ENCODE measurements around the gene CLPSL1. TPM values are rescaled to one million over a fixed set of nuclear protein-coding genes. Genes with fewer than 3 reads are reported as not detected.

Gene CLPSL1
- total and polyA plus RNA-seq, 2 of the 8 experiments (the other 6 are each of a cell fraction or from before 2014, with no cell fraction given), result not detected

DNA sequence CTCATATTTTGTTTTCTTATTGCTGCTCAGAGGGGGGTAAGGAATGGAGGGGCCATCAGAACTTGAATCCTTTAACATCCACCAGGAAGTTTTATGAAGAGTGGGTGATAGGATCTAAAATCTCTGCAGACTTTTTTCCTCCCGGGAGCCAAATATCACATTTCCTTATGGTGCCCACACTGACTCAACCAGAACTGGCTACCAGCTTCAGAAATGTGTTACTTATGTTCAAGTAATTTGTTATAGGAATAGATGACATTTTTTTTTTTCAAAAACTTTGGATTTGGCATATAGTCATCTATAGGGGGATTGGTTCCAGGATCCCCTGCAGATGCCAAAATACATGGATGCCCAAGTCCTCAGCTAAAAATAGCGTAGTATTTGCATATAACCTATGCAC is 42.8 kb downstream of the CLPSL1 start (continued):
- TF ChIP-seq POU5F1 (IDR thresholded peaks at IDR 0.05; ENCODE audit: low read depth, low read length) (no peak), ATF2 (IDR thresholded peaks at IDR 0.05; ENCODE audit: low read length) (no peak)
